ENCODE data around the gene PPIL1. TPM values are rescaled to one million over a fixed set of nuclear protein-coding genes. Genes with fewer than 3 reads are reported as not detected.

PPIL1 gene
- total and polyA plus RNA-seq, 2 of the 13 experiments (the other 11 are each of a cell fraction or from before 2014, with no cell fraction given): 74.2 to 144 TPM

GRCh38 chr6:36913082-36913481 lies 38.5 kb upstream of the PPIL1 start:
- TF ChIP-seq CENPX (CRISPR knock-in tag; IDR thresholded peaks at IDR 0.05) (no peak), NR1H2 (CRISPR knock-in tag; IDR thresholded peaks at IDR 0.05; ENCODE audit: borderline replicate concordance, low read depth) (no peak), RARA (CRISPR knock-in tag; IDR thresholded peaks at IDR 0.05) (no peak), ZBTB7B (CRISPR knock-in tag; IDR thresholded peaks at IDR 0.05) (no peak), RFXANK (CRISPR knock-in tag; IDR thresholded peaks at IDR 0.05) (no peak), IRF9 (CRISPR knock-in tag; IDR thresholded peaks at IDR 0.05; ENCODE audit: borderline replicate concordance) (no peak), AHR (CRISPR knock-in tag; IDR thresholded peaks at IDR 0.05) (no peak), ARID5B (CRISPR knock-in tag; IDR thresholded peaks at IDR 0.05) (no peak), HOXA5 (CRISPR knock-in tag; IDR thresholded peaks at IDR 0.05) (no peak), ZSCAN22 (CRISPR knock-in tag; IDR thresholded peaks at IDR 0.05) (no peak), ARID2 (CRISPR knock-in tag; IDR thresholded peaks at IDR 0.05; ENCODE audit: borderline replicate concordance) (no peak)
- H3K4me3 ChIP-seq (replicated peaks in 1 of 3; ENCODE audit: insufficient read depth in 1 of 3, low read depth in 2 of 3, low read length in 3 of 3): no peak overlapping the region
- ChIA-PET CTCF (ENCODE audit: low intra/inter-chr PET ratio, low total read pairs) (interaction anchor here (1.5 kb wide), 1 partner anchor 147 kb away, joined by 5 read pairs; no protein-coding TSS in a partner anchor), POLR2A (interaction anchor here (1.2 to 1.4 kb wide), 2 partner anchors 37 to 38 kb away, joined by 3 to 5 read pairs; partner anchors contain the start of gene PPIL1)
- no peaks in the 10 kb centered on the region for H3K79me2 ChIP-seq (ENCODE audit: insufficient read depth, low read length)
- peaks cover 11 to 48% of the 10 kb centered on the region in 2 experiments; a peak in 4 of 5 replicates for H3K36me3 ChIP-seq (replicated peaks in 1 of 2; ENCODE audit: control insufficient read depth in 1 of 2, insufficient read depth in 2 of 2, low read length in 2 of 2)
- BruUV-seq (replicated peaks): no TSS peak
- H3K27me3 ChIP-seq (ENCODE audit: control insufficient read depth in 1 of 2, insufficient read depth in 2 of 2, low read length in 2 of 2): no peaks in the 10 kb centered on the region
- no peak overlapping the region for H2AFZ ChIP-seq (ENCODE audit: low read length)
- no peak overlapping the region for H3K9ac ChIP-seq (ENCODE audit: insufficient read depth, low read depth, low read length)
- H3K9me3 ChIP-seq (ENCODE audit: low read length): no peaks in the 10 kb centered on the region
- intact Hi-C loops (cut with micrococcal nuclease; ENCODE audit: unreplicated experiment): no loop called here
- DNase-seq (ENCODE audit: low spot score) (no peak), ATAC-seq (no peak), FAIRE-seq (no peak)
- WGBS (ENCODE audit: low lambda C conversion rate): 90% methylated on average over 4 of the region's 4 CpGs
- in situ Hi-C loops (cut with HindIII; ENCODE audit: extremely low pct_ligation_motif_present, low pct_unique_long_range_greater_than_20kb): no loop called here
- H3K4me1 ChIP-seq (ENCODE audit: insufficient read depth, low read length): peaks cover 14% of the 10 kb centered on the region
- H3K27ac ChIP-seq (ENCODE audit: extremely low read length, insufficient read depth, low read length): no peak overlapping the region
- no peaks in the 10 kb centered on the region for H4K20me1 ChIP-seq (ENCODE audit: insufficient read depth, low read length)
- H3K4me2 ChIP-seq (ENCODE audit: low read depth, low read length): no peak overlapping the region

All from HepG2 (cell line).